Cardiac fibroblast (primary cell): ENCODE measurements around the gene FOXC1.

Source experiments
- DNase-seq, 2 donors: peaks; one replicate each; pipeline versions ENCODE4 v3.0.0 to v3.0.0-alpha.2; 2010; ENCODE audit warnings: low read depth in 2 of 2
- H3K4me3 ChIP-seq, 2 donors: replicated peaks in 1 of 2; 1 replicate in 1 of 2; 2 replicates in 1 of 2; pipeline ENCODE4 v1.5.1; 2011; ENCODE audit warnings: low read depth in 2 of 2, low read length in 2 of 2, mild to moderate bottlenecking in 2 of 2, moderate library complexity in 1 of 2
- CTCF ChIP-seq: IDR thresholded peaks from one replicate; pipeline ENCODE4 v1.5.1; 2011; ENCODE audit warnings: low read depth, mild to moderate bottlenecking, low read length, inconsistent platforms

FOXC1 gene

GRCh38 chr6:1587977-1588376, 21.7 kb upstream of the FOXC1 start:
- TF ChIP-seq CTCF = no peak
- H3K4me3 ChIP-seq = no peak overlapping the region
- DNase-seq = no peak

GRCh38 chr6:1589208-1589607, 20.5 kb upstream of the FOXC1 start:
- no peak for DNase-seq
- no peak for TF ChIP-seq CTCF
- no peak overlapping the region for H3K4me3 ChIP-seq

- TF ChIP-seq CTCF = no peak
- no peak overlapping the region for H3K4me3 ChIP-seq
- DNase-seq = no peak
Measured at GRCh38 chr6:1590580-1590979, 19.1 kb upstream of the FOXC1 start.

- no peak for TF ChIP-seq CTCF
- H3K4me3 ChIP-seq = no peak overlapping the region
- no peak for DNase-seq
Measured at GRCh38 chr6:1591243-1591642, 18.5 kb upstream of the FOXC1 start.

GRCh38 chr6:1591926-1592325, 17.8 kb upstream of the FOXC1 start:
- TF ChIP-seq CTCF = no peak
- DNase-seq = no peak
- no peak overlapping the region for H3K4me3 ChIP-seq

- no peak for TF ChIP-seq CTCF
- DNase-seq = no peak
- H3K4me3 ChIP-seq = no peak overlapping the region
Measured at GRCh38 chr6:1592852-1593251, 16.9 kb upstream of the FOXC1 start.

- no peak for TF ChIP-seq CTCF
- no peak overlapping the region for H3K4me3 ChIP-seq
- no peak for DNase-seq
Measured at GRCh38 chr6:1593286-1593957, 16.3 kb upstream of the FOXC1 start.
